NCI-H1694 (cell line): Measurements from ENCODE around the gene SV2C.

ENCODE experiments used
- DNase-seq: peaks from one replicate; lab custom pipeline; 2025; lab: John Stamatoyannopoulos, UW

The SV2C gene

DNA sequence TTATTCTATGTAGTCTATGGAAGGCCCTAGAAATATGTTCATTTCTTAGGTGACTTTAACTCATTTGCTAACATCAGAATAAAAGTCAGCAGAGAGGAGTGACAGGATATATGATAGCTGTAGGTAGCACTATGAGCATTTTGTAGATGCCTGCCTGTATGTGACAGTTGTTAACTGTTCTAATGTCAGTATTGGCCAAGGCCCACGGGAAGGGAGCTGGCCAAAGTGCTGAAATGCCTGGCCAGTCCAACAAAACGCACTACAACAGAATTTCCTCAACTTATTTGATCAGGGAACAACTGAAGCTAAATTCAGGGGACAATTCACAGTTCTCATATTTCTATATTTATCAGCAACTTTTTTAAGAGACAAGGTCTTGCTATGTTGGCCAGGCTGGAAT is 20.8 kb downstream of the SV2C start:
- DNase-seq: no peak

DNA sequence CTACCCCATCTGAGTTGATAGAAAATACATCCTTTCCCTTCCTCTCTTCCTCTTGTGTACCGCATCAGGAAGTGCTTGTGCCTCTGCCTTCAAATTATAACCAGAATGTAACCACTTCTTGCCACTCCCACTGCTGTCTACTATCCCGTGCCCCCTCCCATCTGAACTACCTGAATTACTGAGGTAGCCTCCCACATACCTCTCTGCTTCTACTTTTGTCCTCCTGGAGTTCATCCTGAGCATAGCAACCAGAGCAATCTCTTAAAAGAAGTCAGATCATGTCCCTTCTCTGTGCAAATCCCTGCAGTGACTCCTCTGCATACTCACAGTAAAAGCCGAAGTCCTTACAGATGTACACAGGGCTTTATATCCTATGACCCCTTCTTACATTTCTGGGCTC is 23.0 kb downstream of the SV2C start:
- no peak for DNase-seq

DNA sequence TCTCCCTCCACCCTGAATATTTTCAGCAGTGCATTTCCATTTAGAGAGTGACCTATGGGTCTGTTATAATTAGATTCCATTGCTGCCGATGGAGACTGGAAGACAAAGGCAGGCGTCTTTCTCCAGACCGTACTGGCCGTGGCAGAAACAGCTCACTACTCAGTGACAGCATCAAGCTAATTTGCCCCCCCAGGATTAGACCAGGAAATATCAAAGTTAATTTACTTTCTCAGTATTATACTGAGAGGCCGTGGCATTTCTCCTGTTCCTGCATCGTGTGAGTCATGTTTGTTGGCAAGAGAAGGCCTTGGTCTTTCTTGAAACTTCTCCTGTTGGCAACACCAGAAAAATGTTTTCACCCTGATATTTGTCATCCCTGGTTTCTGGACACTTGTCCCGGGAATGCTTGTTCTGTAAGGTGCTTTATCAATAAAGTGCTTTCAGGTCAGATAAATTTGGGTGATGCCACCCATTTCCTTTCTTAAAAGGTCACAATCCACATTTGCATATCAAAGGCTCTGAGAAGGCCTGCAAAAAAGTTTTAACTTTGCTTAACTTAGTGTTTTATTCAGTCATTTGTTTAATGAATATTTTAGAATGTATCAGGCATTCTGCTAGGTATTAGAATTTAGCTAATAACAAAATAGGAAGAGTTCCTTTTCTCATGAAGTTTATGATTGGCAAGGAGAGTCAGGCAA is 28.4 kb downstream of the SV2C start:
- DNase-seq: no peak

DNA sequence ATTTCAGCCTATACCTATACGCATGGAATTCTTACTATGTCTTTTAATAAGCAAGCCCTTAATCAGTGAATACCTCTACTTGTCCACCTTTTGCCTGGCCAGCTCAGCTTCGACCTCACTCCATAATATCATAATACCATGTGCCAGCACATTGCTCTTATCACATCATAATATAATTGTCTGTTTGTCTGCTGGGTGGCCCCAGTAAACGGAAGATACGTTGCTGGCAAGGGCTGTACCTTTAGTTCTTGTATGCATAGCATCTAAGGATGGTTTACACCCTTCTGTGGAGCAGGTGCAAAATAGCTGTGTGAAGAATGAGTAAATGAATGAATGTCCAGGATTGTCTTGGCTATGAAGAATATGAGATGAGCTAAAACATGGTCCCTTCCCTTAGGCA is 29.9 kb downstream of the SV2C start:
- no peak for DNase-seq

DNA sequence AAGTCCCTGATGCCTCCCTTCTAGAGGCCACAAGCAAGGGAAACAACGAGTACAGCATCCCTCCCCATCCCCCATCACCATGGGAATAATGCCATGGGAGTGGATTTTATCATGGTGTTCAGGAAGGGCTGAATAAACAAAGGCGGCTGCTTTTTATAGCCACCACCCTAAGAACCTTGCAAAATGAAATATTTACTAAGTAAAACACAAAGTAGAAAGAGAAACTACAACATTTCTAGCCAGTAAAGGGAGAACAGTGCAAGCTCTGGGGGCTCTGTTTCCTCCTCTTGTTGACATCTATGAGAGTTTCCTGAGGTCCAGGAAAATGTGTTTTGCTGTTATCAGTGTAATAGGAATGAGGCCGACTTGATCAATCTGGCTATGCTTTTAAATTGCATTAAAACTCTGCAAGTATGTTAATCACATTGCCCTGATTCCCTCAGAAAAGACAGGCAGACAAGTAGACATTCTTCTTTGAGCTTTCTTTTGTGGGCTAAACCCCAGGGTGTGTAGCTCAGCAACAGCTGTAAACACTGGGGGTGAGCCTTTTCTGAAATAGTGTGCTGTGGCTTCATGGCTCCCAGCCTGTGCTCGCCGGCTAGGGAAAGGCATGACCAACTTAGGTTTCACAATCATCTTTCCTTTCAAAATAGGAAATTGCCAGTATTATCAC is 31.1 kb downstream of the SV2C start:
- no peak for DNase-seq

DNA sequence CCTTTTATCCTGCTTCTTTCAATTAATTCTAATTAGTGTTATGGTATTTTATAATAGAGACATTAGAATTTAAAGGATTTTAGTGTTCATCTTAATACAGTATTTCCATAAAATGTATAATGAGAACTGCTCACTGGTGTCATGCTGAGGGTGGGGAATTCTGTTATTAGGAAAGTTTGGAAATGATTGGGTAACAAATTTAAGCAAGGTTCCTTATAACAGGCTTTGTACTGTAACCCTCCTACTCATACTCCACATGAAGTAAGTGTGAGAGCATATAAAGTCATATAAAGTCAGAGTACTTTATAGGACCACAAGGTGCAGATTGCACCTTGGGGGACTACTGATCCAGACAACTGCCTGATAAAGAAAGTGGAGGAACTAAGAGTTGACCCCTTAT is 42.2 kb downstream of the SV2C start:
- no peak for DNase-seq

DNA sequence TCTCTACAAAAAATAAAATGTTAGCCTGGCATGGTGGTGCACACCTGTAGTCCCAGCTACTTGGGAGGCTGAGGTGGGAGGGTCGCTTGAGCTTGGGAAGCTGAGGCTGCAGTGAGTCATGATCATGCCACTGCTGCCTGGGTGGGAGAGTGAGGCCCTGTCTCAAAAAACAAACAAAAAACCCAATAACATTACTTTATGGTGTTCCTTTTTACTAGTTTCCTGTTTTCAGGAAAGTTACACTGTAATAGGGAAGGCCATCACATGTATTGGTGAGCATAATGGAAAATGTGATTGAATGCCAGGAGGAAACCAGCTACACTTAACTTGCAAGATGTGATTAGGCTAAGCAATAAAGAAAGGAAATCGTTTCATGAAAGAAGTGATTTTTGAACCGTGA is 42.7 kb downstream of the SV2C start:
- no peak for DNase-seq

DNA sequence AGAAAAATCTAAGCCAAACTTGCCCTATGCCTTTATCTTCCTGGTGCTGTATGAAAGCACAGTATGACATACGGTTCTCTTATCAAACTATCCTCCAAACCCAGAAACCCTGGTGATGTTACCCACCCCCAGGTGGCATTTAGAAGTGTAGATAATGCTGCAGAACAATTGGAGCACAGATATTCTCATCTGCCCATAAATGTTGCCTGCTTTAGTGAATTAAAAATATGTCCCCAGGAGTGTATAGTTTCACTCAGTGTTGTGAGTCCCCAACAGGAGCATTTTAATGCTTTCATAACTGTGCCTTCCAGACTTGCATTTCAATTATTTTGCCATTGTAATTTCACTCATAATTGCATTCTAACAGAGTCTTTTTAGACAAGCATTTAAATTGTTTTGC is 50.8 kb downstream of the SV2C start:
- no peak for DNase-seq

DNA sequence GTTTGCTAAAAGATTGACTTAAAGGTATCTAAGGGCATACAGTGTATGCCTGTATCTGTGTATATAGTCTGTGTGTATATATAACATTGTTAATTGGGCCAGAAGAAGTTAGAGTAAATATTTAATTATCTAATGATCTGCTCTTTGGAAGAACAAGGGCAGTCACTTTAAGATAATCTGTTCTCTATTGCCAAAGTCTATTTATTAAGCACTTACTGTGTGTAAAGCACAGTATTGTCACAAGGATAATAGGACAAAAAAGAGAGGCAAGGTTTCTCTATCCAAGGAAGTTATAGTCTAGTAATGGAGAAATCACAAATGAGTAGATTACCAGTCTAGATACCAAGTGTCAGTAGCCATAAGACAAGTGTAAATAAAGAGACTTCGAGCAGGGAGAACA is 51.5 kb downstream of the SV2C start:
- DNase-seq: no peak

DNA sequence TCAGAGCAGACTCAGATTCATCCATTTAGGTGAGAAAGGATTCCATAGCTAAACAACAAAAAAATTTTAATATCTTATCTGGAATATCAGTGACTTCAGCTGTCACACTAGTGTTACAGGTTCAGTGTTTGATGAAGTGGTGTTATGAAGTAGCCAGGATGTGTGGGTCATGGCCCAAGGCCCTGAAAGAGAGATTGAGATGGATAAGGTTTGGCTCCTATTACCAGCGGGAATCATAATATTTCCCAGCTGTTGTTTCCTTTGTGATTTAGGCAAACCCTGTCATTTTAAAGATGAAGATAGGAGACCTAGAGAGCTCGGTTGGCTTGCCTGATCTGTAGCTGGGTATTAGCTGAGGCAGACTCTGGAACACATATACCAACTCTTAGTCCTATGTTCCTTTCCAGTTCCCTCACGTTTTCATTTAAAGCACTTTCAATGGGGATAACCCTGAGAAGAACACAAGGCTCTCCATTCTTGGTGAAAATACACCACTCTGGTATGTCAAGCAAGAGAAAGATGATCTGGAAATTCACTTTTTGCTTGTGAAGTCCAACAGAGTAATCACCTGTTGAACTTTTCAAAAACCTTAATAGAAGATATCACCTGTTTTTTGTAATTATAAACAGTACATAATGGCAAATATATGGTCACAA is 54.8 kb downstream of the SV2C start:
- DNase-seq: no peak

DNA sequence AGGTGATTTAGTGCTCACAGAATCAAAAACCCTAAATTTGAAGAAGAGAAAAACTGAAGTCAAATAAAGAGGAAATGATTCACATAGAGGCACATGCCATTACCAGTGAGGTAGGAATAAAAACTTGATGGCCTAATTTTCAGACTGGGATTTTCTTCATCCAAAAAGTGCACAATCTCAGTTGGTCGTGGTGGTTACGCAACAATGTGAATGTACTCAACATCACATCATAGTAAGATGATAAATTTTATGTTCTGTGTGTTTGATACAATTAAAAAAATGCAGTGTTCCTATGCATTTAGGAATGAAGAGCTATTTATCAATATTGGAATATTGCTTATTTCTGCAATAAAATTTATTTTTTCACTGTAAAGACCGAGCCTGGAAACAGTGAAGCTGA is 60.7 kb downstream of the SV2C start:
- no peak for DNase-seq

DNA sequence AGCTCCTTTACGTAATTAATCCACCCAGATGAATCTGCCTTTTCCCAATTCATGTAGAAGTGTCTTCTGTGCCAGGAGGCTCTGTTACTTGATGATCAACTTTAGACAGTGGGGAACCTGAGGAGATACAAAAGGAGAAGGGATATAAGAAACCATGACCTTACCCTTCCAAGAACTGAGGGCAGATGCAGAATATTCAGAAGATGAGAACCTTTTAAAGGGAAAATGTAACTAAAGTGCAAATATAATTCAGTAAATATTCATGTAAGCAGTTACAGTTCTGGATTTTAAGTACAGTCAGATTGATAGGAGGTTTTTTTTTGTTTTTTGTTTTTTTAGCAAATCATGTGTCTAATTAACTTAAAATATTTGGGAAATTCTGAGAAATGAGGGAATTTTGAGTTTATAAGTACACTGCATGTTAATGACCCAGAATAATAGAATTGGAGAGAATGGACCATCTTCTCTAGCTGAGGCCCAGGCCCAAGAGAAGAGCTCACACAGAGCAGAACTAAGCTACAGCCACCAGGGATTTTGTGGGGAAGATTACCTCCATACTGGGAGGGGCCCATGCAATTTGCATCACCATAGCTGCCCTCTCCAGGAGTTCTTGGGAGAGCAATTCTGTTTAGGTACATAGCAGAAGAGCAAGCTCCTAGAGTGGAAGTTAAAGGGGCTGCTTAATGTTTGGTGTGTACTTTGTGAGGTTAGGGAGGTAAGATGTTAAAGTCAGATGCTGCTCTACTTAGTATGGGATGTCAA is 61.5 kb downstream of the SV2C start:
- DNase-seq: no peak

DNA sequence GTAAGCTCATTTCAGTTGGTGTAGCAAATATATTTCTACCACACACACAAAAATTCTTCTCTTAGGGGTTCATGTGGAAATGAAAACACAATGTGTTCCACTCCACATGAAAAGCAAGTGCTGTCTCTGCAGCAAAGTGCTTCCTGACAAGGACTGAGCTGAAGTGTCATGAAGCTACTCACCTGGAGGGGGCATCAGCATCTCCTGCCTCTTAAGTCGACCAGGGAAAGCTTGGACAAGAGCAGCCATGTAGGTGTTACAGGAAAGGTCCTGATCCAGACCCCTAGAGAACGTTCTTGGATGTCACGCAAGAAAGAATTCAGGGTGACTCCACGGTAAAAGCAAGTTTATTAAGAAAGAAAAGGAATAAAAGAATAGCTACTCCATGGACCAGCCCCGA is 62.8 kb downstream of the SV2C start:
- no peak for DNase-seq

DNA sequence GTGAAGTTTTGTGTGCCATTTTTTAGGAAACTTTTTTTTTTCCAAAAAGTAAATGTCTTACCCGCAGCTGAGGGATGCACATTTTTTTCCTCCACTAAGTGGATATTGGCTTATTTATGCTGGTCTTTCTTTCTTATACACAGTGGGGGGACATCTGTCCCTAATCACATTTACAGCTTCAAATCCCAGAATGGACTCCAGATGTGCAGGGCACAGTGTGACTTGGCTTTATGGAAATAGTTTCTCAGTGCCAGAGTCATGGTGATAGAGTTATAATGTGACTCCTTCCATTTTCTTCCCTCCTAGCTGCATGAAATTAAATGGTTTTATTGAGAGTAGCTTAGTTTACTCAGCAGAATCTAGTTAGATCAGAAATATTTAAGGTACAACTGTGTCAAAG is 66.5 kb downstream of the SV2C start:
- no peak for DNase-seq

DNA sequence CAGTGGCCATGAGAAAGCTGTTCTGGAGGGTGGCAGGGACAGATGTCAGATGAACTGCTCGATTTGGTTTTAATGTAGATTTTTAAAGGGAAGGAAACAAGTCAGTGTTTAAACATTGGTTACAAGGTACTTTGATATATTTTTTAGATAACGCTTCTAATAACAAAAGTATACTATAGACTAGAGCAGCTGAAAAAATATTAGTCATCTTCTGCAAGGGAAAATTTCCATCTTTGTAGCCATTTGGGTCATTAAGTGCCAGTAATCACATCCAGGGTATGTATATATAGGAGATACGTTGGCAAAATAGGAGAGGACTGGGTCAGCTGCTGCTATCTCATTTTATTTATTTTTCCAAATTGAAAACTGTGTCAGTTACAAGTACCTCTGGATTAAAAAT is 69.0 kb downstream of the SV2C start:
- no peak for DNase-seq

DNA sequence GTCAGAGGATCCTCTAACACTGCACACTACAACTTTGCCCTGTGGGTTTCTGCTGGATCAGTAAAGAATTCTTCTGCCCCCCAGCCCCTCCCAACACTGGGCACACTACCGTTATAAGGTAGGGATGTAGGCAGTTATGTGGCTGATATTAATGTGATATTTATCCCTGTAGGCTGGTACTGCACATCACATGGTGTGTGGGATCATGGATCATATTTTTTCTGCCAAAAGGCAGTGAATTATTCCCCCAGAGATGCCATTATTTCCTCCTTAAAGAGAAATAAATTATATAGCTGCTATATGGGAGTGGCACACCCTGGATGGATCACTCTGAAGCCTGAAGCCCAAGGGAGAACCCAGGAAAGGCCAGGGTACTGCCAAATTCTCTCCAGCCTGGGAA is 69.5 kb downstream of the SV2C start:
- no peak for DNase-seq

DNA sequence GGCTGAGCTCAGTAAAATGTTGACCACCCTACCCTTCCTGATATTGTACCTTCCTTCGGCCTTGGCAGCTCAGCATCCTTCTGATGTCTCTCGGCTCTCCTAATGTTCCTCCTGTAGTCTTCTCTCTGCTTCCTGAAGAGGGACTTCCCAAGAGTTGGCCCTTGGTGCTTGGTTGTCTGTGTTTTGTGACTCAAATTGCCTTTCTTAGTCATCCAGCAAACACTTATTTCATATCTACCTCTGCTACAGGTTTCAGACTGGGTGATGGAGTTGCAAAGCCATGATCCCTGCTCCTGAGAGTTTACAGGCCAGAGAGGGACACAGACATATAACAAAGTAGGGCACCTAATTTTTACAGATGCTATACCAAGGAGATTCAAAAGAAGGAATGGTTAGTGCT is 70.1 kb downstream of the SV2C start:
- no peak for DNase-seq

DNA sequence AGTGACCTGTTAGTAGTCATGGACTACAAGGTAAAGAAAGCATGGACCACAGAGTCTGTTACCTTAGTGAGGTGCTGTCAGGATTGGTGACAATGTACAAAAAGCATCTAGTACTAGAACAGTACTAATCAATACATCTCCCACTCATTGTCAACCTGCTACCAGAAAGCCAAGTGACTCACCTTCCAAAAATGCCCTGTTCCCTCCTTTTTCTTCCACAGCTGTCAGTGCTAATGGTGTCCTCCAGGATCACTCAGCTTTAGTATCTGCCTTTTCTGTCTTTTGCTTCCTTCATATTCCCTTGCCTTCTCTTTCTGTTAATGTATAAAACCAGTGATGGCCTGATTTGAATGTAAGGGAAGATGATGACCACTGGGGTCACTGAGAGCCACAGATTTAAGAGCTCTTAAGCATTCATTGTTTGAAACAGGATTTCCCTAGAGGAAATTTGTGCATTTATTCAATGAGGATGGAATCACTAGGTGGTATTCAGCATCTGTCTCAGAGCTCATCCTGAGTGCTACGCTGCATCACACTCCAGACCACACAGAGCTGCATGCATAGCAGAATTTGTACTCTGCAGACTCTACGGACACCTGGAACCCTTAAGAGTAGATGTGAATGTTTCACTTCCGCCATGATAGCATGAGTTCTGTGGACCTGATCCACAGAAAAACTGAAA is 71.0 kb downstream of the SV2C start:
- no peak for DNase-seq

DNA sequence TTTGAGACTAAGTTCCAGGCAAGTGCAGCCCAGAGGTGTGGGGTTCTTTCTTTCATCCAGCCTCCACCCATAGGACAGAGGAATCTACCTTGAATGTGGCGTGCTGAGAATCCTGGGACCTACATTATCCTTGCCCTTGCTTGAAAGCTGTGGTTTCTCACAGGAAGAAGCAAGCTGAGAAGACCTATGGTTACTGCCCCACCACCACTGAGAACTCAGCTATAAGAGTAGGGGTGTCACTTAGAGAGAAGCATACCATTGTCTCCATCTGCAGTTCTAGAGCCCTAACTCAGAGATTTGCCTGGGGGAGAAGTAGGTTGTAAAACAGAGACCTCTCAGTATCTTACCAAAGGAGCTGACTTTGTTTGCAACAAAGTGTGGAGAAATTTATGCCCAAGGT is 72.4 kb downstream of the SV2C start:
- no peak for DNase-seq

DNA sequence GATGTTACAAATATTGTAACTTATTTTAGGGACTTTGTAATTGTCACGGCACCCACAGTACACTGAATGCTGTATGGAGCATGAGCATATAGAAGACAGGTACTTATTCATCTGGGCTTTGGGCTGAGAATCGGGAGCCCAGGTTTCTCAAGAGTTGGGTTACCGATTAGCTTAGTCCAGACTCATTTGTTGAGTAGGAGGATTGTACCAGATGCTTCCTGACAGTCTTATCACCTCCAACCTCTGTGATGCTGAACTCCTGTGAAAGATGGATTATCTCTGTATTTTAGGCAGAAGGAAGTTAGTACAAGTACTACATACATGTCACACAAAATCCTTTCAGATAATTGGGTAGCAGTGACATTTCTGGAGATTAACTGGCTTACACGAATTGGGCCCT is 79.2 kb downstream of the SV2C start:
- no peak for DNase-seq

DNA sequence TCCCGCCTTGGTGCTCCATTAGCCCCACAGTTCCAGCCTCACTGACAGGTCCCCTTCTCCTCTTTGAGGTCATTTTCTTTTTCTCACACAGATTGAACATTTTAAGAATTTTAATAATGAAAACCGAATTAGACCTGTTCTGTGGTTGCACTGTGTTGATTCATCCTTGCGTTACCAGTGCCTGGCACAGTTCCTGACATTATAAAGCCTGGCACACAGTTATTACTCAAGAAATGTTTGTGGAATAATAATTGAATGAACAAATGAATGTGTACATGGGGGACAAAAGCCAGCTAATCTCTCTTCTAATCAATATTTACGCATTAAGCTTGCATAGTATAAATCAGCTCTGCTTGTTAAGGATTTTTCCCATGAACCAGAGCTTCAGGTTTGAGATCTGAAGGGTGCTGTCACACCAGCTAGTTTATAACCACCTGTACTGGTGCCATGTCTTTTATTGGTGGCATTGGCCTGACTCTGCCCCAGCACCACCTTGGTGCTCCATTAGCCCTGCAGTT is 80.0 kb downstream of the SV2C start:
- no peak for DNase-seq

DNA sequence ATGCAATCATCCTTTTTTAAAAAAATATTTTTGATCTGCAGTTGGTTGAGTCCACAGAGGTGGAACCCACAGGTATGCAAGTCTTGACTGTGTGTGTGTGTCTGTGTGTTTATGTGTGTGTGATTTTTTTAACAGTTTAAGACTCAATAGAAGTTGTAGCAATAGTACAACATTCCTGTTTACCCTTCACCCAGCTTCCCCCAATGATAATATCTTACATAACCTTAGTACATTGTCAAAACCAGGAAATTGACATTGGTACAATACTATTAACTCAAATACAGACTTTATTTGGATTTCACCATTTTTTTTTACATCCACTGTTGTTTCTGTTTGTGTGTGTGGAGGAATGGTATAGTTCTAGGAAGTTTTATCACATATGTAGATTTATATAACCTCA is 81.8 kb downstream of the SV2C start:
- no peak for DNase-seq
